Right lobe of liver (tissue), 4 donors: ENCODE measurements around the gene ENTPD8.

ENCODE experiments used
- CTCF ChIP-seq, 4 donors: fragments of 200-600 bp in 3 of 4; fragments of 450-650 bp in 1 of 4; IDR thresholded peaks; one replicate each; pipeline versions ENCODE4 v1.5.1 to v1.8.0; 2016 to 2022; ENCODE audit warnings: antibody characterized with exemption in 4 of 4, mild to moderate bottlenecking in 2 of 4
- POLR2A ChIP-seq: fragments of 450-650 bp; IDR thresholded peaks from one replicate; pipeline ENCODE4 v1.6.1; 2017; ENCODE audit warnings: antibody characterized with exemption, mild to moderate bottlenecking
- donor health status: DM: no; HTN: no; CAD: no.
- donor health status: DM: no; HTN: no; CAD: no.
- donor health status: DM: no; HTN: yes; CAD: no.

- TF ChIP-seq CTCF (IDR thresholded peaks at IDR 0.05), result no peak
- no peak for TF ChIP-seq POLR2A
Observed at GRCh38 chr9:137428841-137429545, 12.2 kb downstream of the ENTPD8 start.
